GM12892 (cell line): ENCODE results near the gene TARBP2.

ENCODE experiments used
- POLR2A ChIP-seq: IDR thresholded peaks from 2 replicates; pipeline ENCODE4 v1.6.1; 2011; ENCODE audit warnings: low read depth, low read length, control low read depth
- POLR2AphosphoS5 ChIP-seq: IDR thresholded peaks from 2 replicates; pipeline ENCODE4 v1.6.1; 2011; ENCODE audit warnings: low read depth, low read length, control low read depth
- TAF1 ChIP-seq: IDR thresholded peaks from 2 replicates; pipeline ENCODE4 v1.6.1; 2011; ENCODE audit warnings: low read depth, mild to moderate bottlenecking, control low read depth, low read length, borderline replicate concordance

DNA sequence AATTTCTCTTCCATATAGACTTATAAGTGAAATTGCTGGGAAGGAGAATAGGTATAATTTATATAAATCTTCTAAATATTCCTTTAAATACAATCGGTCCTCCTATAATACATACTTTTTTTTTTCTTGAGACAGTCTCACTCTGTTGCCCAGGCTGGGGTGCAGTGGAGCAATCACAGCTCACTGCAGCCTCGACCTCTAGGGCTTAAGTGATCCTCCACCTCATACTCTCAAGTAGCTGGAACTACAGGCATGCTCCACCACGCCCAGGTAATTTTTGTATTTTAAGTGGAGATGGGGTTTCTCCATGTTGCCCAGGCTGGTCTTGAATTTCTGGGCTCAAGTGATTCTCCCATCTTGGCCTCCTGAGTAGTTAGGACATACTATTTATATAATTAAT, 35.9 kb downstream of the TARBP2 start:
- no peak for TF ChIP-seq POLR2A
- no peak for TF ChIP-seq TAF1
- no peak for TF ChIP-seq POLR2AphosphoS5
